ENCODE measurements around the gene NXPE3.

NXPE3 gene

GRCh38 chr3:101803173-101803782 is 24.3 kb downstream of the NXPE3 start:
- DNase-seq: peak in 3 of 5 experiments; percentile 31 to 86 (median 50)

GRCh38 chr3:101803939-101804338 is 24.9 kb downstream of the NXPE3 start:
- no peak for DNase-seq

DNA sequence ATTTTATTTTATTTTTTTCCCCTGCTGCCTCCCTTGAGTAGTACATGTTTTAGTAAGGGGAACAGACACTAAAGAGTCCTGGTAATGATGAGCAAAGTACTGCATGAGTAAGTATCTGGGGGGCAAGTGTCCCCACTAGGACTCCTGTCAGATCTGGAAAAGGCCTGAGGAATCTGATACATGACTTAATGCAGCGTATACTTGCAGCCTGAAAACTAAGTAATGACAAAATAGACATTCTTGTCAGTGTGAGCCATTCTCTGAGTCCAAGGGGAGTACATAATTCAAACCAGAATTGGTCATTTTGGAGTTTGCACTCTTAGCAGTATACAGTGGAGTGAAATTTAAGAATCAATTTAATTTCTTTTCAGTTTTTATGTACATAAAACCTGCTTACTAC is 27.5 kb downstream of the NXPE3 start:
- DNase-seq: no peak

GRCh38 chr3:101807888-101808287 is 28.9 kb downstream of the NXPE3 start:
- peak in 1 of 5 experiments; percentile 68 for DNase-seq

- DNase-seq: peak in 3 of 5 experiments; percentile 11 to 57 (median 20)
Measured at GRCh38 chr3:101809178-101810021, 30.4 kb downstream of the NXPE3 start.

DNA sequence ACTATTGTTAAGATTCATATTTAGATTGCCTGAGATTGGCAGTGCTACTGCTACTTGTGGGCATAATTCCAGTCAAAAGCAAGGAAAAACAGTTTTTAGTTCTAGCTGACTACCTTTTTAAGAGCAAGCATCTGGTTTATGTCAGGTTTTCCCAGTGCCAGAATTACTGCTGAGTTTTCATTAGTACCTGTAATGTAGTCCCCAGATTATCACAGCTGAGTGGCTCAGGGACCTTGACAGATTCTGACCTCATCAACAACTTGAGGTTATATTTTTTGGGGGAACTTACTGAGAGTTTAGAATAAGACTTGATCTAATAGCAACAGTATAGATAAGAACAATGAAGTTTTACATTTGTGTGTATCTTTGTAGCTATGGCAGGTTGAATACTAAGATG is 31.0 kb downstream of the NXPE3 start:
- no peak for DNase-seq

DNA sequence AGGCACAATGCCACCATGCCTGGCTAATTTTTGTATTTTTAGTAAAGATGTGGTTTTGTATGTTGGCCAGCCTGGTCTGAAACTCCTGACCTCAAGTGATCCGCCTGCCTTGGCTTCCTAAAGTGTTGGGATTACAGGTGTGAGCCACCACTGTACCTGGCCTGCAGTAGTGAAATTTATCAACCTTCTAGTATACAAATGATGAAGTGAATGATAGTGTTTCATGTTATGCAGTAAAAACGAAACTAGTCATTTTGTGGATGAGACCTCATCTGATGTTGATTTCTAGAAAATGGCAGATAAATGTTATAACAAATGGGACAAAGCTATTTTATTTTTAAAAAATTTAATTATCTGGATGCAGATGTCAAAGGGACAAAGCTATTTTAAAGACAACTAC is 32.9 kb downstream of the NXPE3 start:
- DNase-seq: peak in 1 of 5 experiments; percentile 52

GRCh38 chr3:101812895-101813294 is 33.9 kb downstream of the NXPE3 start:
- DNase-seq: no peak

- peak in 1 of 5 experiments; percentile 49 for DNase-seq
Measured at GRCh38 chr3:101813817-101814440, 34.9 kb downstream of the NXPE3 start.

DNA sequence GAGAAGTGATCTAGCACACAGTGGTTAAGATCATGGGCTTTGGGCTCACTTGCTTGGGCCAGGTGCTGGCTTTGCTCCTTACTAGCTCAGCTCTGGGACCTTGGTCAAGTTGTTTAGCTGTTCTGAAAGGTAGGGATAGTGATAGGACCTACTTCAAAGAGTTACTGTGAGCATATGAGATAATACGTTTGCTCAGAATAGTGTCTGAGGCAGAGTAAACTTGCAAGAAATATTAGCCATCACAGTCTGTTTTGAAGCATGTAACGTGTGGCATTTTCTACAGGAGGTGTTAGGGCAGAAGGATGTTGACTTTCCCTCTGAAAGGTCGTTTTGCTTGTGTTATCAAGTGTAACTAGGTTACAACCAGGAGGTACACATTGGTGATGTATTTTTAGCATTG is 35.8 kb downstream of the NXPE3 start:
- DNase-seq: peak in 1 of 5 experiments; percentile 26

DNA sequence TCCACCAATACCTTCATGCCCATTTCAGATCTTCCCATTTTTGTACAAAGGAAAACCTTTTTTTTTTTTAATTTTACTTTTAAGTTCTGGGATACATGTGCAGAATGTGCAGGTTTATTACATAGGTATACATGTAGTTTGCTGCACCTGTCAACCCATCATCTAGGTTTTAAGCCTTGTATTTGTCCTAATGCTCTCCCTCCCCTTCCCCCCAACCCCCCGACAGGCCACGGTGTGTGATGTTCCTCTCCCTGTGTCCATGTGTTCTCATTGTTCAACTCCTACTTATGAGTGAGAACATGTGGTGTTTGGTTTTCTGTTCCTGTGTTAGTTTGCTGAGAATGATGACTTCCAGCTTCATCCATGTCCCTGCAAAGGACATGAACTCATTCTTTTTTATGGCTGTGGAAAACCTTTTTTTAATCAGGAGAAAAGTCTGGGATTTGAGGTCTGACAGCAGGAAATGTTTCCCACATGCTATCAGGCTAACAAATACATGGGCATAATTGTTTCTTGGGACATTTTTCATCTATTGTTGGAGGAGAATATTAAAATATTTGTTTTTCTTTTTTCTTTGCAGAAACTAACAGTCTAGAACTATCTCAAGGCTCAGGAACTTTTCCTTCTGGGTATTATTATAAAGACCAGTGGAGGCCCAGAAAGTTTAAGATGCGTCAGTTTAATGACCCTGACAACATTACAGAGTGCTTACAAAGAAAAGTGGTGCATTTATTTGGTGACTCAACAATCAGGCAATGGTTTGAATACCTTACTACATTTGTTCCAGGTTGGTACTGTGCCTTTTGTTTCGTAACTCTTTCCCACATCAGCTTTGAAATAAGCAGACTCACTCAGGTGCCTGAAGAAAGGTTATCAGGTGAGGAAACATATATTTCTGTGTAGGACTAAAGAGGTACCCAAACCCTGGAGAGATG is 37.5 kb downstream of the NXPE3 start:
- no peak for DNase-seq

- no peak for DNase-seq
Measured at GRCh38 chr3:101817992-101818391, 39.0 kb downstream of the NXPE3 start.

- no peak for DNase-seq
Measured at GRCh38 chr3:101819649-101820206, 40.7 kb downstream of the NXPE3 start.

DNA sequence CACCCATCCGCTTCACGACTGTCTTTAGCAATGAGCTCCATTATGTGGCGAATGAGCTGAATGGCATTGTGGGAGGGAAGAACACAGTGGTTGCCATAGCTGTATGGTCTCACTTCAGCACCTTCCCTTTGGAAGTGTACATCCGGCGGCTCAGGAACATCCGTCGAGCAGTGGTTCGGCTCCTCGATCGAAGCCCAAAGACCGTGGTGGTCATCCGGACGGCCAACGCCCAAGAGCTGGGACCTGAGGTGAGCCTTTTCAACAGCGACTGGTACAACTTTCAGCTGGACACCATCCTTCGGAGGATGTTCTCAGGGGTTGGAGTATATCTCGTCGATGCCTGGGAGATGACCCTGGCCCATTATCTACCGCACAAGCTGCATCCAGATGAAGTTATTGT is 42.5 kb downstream of the NXPE3 start:
- no peak for DNase-seq

- DNase-seq: no peak
Measured at GRCh38 chr3:101823525-101823924, 44.5 kb downstream of the NXPE3 start.

DNA sequence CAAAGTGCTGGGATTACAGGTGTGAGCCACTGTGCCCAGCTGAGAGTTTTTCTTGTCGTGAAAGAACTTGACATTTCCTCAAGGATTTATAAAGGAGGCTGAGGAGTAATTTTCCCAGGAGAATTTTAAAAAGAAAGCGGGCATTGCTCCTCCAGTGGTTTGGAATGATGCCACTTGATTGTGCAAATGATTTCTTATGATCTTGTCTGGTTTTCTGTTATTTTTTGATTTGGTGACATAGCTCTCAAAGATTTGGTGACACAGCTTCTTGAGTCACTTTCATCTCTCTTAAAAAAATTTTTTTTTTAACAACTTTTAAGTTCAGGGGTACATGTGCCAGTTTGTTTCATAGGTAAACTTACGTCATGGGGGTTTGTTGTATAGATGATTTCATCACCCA is 45.7 kb downstream of the NXPE3 start:
- DNase-seq: no peak

DNA sequence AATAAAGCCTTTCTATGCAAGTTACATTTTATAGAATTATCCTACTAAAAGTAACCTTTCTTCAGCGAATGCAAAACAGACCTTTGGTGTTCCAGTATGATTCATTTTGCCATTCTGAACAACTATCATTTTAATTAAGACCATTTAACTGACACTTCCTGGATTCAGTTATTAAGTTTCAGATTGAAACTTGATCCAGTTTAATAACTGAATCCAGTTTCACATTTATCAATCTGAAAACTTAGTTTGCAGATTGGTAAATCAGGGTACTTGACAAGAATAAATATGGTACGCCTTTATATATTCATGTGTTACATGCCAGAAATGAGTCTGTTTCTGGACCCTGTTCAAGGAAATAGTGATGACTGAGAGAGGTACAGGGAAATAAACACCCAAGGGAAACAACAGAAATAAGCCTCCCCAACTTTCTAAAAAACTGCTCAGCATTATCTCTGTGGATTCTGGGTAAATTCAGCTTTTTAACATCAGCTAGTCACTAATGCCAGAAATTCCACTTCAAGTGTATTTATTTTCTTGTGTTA is 47.0 kb downstream of the NXPE3 start:
- DNase-seq: peak in 1 of 5 experiments; percentile 38

- DNase-seq: peak; percentile 42 to 91 (median 74)
Measured at GRCh38 chr3:101827211-101828174, 48.5 kb downstream of the NXPE3 start.

GRCh38 chr3:101828276-101828675 is 49.3 kb downstream of the NXPE3 start:
- DNase-seq: no peak

DNA sequence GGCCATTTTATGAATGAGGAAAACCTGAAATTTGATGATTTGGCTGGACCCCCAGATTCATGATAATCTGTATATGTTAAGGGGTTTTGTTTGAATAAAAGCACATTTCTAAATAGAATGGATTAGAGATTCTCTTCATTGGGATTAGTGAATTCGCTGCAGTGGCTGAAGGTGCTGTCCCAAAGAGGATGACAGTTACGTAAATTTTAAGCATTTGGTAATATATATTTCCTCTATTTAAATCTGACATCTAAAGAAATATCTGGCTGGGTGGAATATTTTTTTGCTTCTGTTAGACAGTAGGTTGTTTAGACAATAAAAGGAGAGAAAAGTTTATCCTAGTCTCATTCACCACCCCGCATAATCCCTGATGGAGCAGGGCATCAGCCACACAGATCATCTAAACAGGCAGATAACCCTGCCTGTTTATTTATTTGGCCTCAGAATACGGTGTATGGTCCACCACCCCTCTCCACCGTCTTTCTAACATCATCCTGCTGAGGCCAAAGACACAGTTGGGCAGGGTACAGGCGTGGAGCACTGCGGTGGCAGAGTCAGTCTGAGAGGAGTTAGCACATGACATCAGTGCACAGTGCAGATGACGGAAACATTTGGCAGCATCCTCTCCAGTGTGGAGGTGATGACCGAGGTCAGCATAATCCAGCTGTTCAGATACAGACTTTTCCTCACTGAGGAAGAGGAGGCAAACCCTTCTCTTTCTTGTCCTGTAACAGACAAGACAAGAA is 49.9 kb downstream of the NXPE3 start:
- DNase-seq: peak; percentile 12 to 73 (median 27)

Measured in T-helper 2 cell (primary cell).